Measurements from ENCODE around the gene TRIM32.

Gene TRIM32
- total RNA-seq: 5.2 to 14.5 (median 10.4) reads per million in 4 donors

DNA sequence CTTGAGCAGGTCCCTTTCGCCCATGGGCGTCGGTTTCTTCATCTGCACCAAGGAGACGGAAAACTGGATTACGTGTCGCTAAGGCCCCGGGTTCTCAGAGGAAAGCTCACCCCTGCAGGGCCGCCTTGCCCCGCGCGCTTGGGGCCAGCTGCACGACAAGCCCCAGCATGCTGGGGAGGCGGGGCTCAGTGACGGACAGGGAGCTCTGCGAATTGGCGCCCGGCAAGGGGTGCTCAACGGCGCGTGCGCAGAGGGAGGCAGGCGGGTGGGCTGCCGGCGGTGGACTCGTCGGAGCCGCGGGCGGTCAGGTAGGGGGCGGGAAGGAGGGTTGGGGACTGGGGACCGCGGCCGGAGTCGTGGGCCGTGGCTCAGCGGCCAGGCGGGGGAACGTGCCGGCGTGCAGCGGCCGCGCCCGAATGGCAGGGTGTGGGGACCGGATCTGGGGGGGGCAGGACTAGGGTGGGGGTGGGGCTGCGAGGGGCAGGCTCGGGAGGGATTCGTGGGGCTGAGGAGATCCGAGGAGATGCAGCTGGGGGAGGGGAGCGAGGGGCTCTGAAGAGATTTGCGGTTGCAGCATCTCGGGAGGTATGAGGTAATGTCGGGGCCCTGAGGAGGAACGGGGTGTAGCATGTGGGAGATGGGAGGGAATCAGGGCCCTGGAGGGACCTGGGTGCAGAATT lies at the start of gene TRIM32:
Gene TRIM32 (plus strand): TSS at position 232 of the 680 bp plus-strand sequence. CDS start 10,438 bp downstream, outside the sequence.
- DNase-seq: peak; percentile 80 to 89 (median 84)

- DNase-seq: no peak
Observed at GRCh38 chr9:116639251-116639741, 47.8 kb upstream of the TRIM32 start.

DNA sequence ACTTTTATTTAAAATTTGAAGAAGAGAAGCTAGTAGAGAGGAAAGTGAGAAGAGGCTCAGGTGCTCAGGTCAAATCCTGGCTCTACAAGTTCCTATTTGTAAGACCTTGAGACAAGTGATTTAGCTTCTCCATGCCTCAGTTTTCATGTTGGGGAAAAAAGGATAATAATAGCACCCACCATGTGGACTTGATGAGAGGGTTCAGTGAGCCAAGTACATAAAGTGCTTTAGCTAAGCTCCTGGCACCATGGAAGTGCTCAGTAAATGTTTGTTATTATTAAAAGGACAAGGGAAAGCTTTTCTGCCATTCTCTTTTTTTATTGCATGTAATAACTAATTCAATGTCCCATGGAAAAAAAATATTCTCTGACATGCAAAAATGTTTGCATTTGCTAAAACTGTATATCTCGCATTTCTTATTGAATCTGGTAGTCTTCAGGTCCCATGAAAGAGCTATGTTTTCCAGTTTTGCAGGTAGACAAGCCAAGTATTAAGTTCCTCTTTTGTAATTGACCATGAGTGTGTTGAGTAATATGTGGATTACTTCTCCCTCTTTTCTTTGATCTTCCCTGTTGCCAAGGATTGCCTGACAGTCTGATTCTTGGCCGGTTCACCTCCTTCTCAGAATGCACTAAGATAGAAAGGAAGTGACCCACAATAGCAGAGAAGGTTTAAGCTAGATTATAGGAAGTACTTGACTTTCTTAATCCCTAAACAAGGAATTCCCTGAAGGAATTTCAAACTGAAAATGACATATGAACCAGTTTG lies 45.6 kb upstream of the TRIM32 start:
- DNase-seq: no peak

DNA sequence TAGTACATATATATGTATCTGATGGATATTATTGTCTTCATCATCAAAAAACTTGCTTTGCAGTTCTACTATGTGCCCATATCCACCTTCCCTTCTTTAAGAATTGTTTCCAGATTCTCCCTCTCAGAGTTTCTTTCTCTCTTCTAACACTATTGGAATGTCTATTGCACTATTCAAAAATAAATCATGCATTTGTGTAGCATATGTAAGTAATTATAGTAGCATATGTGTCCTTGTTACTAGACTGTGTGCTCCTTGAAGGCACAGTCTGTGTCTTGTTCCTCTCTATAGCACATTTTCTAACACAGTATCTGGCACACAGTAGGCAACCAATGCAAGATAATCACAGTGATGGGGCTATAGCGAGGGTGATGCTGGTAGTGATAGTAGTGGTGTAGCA lies 43.4 kb upstream of the TRIM32 start:
- no peak for DNase-seq

GRCh38 chr9:116644091-116644688 lies 42.9 kb upstream of the TRIM32 start:
- DNase-seq: no peak

GRCh38 chr9:116646661-116647514 lies 40.2 kb upstream of the TRIM32 start:
- DNase-seq: no peak

DNA sequence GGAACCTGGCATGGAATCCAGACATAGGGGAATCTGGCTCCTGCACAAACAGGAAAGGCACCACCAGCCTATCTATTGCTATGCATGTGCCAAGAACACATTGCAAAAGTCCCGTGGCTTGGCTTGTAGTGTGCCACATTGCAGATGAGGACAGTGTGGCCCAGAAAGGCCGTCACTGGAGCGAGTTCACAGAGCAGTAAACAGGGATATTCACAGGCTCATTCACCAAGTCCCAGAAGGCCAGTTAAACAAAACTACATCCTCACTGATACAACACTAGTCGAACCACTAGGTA lies 39.6 kb upstream of the TRIM32 start:
- DNase-seq: no peak

DNA sequence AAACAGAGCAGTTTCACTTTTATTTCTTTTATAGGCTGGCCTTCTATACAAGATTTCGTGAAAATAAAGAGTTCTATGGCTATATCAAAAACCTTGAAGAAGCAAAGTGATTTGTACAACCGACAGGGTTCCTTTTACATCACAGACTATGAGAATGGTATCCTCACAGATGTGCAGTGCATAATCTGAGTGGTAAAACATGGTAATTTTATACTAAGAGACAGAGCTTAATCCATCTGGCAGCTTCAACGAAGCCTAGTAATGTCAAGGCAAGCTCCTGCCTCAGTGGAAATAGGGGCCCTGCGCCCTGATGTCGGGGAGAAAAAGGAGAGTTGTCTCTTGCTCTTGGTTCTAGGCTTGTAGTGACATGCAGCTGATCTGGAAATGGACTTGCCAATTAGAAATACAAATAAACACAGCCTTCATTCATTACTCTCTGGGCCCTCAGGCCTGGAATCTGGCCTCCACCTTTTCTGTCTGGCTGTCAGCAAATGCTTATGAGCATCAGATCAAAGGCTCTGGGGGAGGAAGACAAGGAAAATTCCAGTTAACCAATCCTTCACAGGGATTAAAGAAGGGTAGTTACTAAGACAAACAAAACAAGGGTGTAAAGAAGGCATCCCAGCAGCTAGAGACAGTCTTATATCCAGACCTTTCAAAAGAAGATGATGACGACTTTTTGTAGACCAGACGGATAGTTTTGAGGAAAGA lies 33.6 kb upstream of the TRIM32 start:
- no peak for DNase-seq

DNA sequence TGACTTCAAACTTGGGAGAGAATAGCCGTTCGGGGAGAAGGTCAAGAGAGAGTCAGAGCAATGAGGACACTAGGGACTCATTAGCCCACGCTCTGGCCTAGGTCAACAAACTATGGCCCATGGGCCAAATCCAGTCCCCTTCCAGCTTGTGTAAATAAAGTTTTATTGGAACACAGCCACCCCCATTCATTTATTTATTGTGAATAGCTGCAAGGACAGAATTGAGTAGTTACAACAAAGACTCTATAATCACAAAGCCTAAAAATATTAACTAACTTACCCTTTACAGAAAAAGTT lies 33.1 kb upstream of the TRIM32 start:
- DNase-seq: no peak

DNA sequence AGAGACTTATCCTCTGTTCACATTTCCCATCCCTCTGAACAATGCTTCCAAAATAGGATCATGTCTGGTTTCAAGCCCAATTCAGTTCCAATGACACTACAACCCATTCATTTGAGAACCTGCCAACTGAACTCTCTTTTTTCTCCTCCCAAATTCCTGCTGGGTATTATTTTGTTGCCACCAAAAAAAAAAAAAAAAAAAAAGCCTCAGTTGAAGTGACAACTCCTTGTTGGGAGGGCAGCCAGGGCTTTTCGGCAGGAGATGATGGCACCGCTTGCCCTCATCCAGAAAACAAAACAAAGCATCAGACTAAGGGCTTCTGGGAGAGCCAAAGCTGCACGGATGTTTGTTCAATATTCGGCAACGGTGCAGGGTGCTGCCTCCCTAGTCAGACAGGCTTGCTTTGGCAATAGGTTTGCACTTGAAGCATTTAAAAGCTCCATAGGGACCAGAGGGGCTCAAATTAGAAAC lies 30.6 kb upstream of the TRIM32 start:
- no peak for DNase-seq

DNA sequence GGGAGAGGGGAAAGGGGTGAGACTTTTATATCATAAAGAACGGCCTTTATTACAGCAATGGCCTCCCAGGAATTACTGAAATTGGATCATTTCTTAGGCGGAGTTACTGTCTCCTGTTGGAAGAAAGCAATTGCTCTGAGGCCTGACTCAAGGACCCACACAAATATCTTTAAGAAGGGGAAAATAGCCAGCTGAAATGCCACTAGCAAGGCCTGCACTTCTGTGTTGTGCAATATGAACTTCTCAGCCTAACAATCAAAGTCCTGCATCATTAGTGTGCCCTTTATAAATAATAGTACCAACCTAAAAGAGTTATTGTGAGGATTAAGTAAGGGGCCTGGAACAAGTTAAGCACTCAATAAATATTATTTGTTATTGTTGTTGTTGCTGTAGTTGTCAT lies 30.1 kb upstream of the TRIM32 start:
- DNase-seq: no peak

DNA sequence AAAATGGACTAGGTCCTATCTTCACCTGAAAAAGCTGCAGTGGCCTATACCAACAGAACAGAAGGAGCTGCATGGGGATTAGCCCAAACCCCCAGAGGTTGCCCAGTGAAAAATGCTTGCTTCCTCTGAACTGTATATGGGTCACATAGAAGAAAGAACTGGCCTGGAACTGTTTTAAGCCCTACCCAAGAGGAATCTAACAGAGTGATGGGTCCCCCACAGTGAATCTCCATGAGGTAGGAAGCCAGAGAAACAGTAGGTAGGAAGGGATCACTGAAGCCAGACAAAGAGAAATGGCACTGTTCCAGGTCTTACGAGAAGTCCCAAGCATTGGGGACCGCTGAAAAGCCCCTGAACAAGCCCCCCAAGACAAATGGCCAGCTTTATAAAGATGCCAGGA lies 28.8 kb upstream of the TRIM32 start:
- DNase-seq: no peak

- peak in 2 of 5 donors; percentile 1 to 36 for DNase-seq
Observed at GRCh38 chr9:116661037-116661954, 25.8 kb upstream of the TRIM32 start.

DNA sequence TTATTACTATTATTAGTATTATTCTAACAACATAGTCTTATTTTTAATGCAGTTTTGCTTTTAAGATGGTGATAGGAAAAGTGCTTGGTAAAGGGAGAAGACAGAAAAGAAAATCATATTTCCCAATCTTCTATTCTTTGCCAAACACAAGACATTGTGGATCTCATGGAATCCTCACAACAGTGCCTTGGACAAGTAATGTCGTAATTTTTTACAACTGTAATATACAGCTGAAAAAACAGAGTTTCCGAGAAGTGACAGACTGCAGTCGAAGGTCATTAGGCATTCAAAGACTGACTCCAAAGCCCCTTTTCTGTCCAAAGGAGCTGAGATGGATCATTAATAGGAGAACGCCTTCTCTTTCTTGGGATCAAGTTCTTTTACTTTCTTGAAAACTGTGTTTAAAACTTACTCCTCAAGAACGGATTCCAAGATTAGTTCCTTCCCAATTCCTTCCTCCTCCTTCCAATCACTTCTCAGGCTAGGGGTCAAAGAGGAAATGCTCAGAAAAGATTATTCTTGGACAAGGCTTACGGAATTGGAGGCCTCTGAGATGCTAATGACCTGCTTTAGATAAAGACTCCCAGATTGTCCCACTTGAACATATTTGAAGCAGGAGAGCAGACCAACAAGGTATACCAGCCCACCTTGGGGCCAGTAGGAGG lies 24.3 kb upstream of the TRIM32 start:
- DNase-seq: no peak

- no peak for DNase-seq
Observed at GRCh38 chr9:116663581-116663980, 23.5 kb upstream of the TRIM32 start.

DNA sequence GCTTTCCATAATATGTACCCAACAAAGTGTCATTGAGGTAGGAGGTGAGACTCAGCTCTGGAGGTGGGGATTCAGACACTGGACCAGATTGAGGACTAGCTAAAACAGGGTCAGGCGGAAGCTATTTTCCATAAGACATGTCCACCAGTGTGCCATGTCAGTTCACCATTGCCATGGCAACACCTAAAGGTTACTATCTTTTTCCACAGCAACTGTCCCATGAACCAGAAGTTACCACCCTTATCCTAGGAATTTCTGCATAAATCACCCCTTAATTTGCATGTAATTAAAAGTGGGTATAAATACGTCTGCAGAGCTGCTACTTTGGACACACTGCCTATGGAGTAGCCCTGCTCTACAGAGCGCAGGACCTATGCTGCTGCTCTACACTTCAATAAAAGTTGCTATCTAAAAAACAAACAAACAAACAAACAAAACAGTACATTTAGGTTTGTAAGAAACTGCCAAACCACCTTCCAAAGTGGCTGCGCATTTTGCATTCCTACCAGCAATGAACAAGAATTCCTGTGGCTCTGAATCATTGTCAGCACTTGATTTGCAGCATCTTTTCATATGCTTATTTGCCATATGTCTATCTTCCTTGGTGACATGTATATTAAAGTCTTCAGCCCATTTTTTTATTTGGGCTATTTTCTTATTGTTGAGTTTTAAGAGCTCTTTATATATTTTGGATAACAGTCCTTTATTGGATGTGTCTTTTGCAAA lies 18.0 kb upstream of the TRIM32 start:
- no peak for DNase-seq

DNA sequence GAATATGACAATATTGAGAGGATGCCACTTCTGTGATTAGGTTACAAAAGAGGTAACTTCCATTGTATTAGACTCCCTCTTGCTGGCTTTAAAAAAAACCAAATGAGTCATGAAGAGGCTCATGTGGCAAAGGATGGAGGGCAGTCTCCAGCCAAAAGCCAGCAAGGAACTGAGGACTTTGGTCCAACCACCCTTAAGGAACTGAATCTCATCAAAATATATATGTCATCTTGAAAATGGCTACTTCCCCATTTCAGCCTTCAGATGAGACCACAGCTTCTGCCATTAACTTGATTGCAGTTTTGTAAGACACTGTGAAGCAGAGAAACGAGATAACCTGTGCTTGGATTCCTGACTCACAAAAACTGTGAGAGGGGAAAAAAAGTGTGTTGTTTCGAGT lies 15.5 kb upstream of the TRIM32 start:
- DNase-seq: no peak

- DNase-seq: no peak
Observed at GRCh38 chr9:116673375-116673774, 13.7 kb upstream of the TRIM32 start.

- no peak for DNase-seq
Observed at GRCh38 chr9:116674210-116674980, 12.7 kb upstream of the TRIM32 start.

Measured in T-helper 1 cell (primary cell).